NCI-H1694 treated with DMSO at 0.1 percent for 48 hours (cell line): ENCODE measurements around the gene ZNF428.
A peak's percentile ranks its signal among the peaks of the same experiment; 100 is the strongest.
"Not testable (repeated sequence)": the region's sequence is repeated elsewhere in the genome, so short reads cannot be mapped to it uniquely, and the experiment has no call there.

Experiments
- DNase-seq: peaks from one replicate; lab custom pipeline; 2025; lab: John Stamatoyannopoulos, UW

Gene ZNF428

GRCh38 chr19:43639519-43640423 is 20.3 kb upstream of the ZNF428 start, which contains the start of gene CADM4:
CADM4 (minus strand) TSS chr19:43639850; CDS start chr19:43639790, 60 bp downstream.
- DNase-seq: peak; percentile 10

- DNase-seq: no peak
These were observed 19.6 kb upstream of the ZNF428 start for GRCh38 chr19:43638995-43639518.

GRCh38 chr19:43638214-43638994 is 19.0 kb upstream of the ZNF428 start:
- DNase-seq: no peak

- DNase-seq: no peak
These were observed 16.8 kb upstream of the ZNF428 start for GRCh38 chr19:43636121-43636683.

GRCh38 chr19:43635561-43635940 is 16.1 kb upstream of the ZNF428 start:
- not testable (repeated sequence) for DNase-seq

GRCh38 chr19:43634872-43635560 is 15.6 kb upstream of the ZNF428 start:
- no peak for DNase-seq

- DNase-seq: no peak
These were observed 15.1 kb upstream of the ZNF428 start for GRCh38 chr19:43634506-43634871.

- no peak for DNase-seq
These were observed 14.6 kb upstream of the ZNF428 start for GRCh38 chr19:43634068-43634467.

- no peak for DNase-seq
These were observed 14.1 kb upstream of the ZNF428 start for GRCh38 chr19:43633520-43633919.

GRCh38 chr19:43631491-43631890 is 12.1 kb upstream of the ZNF428 start:
- DNase-seq: no peak

- DNase-seq: no peak
These were observed 9.4 kb upstream of the ZNF428 start for GRCh38 chr19:43628646-43629326.

- no peak for DNase-seq
These were observed 7.4 kb upstream of the ZNF428 start for GRCh38 chr19:43626838-43627237.

GRCh38 chr19:43625918-43626579 is 6.6 kb upstream of the ZNF428 start:
- DNase-seq: no peak

- DNase-seq: no peak
These were observed 5.5 kb upstream of the ZNF428 start for GRCh38 chr19:43624933-43625332.

- no peak for DNase-seq
These were observed 4.7 kb upstream of the ZNF428 start for GRCh38 chr19:43623889-43624670.

GRCh38 chr19:43622956-43623355 is 3.5 kb upstream of the ZNF428 start:
- DNase-seq: no peak

GRCh38 chr19:43622070-43622469 is 2.6 kb upstream of the ZNF428 start:
- DNase-seq: no peak

GRCh38 chr19:43620061-43621001 is 902 bp upstream of the ZNF428 start:
- DNase-seq: no peak

- DNase-seq: peak; percentile 87
These were observed 538 bp downstream of the ZNF428 start for GRCh38 chr19:43618921-43619261.
